ENCODE data around the gene SIRT1.
"Not testable (repeated sequence)": the region's sequence is repeated elsewhere in the genome, so short reads cannot be mapped to it uniquely, and the experiment has no call there.

DNA sequence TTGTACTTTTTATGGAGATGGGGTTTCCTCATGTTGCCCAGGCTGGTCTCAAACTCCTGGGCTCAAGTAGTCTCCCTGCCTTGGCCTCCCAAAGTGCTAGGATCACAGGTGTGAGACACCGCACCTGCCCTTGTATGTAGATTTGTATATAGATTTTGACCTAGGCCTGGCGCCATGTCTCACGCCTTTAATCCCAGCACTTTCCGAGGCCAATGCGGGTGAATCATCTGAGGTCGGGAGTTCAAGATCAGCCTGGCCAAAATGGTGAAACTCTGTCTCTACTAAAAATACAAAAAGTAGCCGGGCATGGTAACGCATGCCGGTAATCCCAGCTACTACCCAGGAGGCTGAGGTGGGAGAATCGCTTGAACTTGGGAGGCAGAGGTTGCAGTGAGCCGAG, 7.0 kb upstream of the SIRT1 start:
- TF ChIP-seq POLR2A (IDR thresholded peaks at IDR 0.05): not testable (repeated sequence)
- TF ChIP-seq, protein P1, sequence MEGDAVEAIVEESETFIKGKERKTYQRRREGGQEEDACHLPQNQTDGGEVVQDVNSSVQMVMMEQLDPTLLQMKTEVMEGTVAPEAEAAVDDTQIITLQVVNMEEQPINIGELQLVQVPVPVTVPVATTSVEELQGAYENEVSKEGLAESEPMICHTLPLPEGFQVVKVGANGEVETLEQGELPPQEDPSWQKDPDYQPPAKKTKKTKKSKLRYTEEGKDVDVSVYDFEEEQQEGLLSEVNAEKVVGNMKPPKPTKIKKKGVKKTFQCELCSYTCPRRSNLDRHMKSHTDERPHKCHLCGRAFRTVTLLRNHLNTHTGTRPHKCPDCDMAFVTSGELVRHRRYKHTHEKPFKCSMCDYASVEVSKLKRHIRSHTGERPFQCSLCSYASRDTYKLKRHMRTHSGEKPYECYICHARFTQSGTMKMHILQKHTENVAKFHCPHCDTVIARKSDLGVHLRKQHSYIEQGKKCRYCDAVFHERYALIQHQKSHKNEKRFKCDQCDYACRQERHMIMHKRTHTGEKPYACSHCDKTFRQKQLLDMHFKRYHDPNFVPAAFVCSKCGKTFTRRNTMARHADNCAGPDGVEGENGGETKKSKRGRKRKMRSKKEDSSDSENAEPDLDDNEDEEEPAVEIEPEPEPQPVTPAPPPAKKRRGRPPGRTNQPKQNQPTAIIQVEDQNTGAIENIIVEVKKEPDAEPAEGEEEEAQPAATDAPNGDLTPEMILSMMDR (IDR thresholded peaks at IDR 0.05): not testable (repeated sequence)

Measured in testis (tissue), 2 donors.